Spleen (tissue), 11 donors: ENCODE measurements around the gene FNBP1L. TPM values are rescaled to one million over a fixed set of nuclear protein-coding genes. Genes with fewer than 3 reads are reported as not detected.
A peak's percentile ranks its signal among the peaks of the same experiment; 100 is the strongest.

Experiments
- DNase-seq: peaks from one replicate; pipeline ENCODE4 v3.0.0-alpha.2; 2020
- H3K27ac ChIP-seq, 8 donors: fragments of 200-600 bp; sonication (generic) in 7 of 8; 1 replicate in 4 of 8; 2 replicates in 4 of 8; pipeline versions ENCODE4 v1.5.0 to v1.8.0; 2016 to 2021; ENCODE audit warnings: inconsistent platforms in 4 of 8, mild to moderate bottlenecking in 4 of 8, moderate library complexity in 1 of 8
- H3K27me3 ChIP-seq, 7 donors: fragments of 200-600 bp; sonication (generic) in 6 of 7; replicated peaks in 1 of 7; 1 replicate in 4 of 7; 2 replicates in 3 of 7; pipeline versions ENCODE4 v1.5.0 to v1.8.0; 2016 to 2021; ENCODE audit warnings: inconsistent platforms in 3 of 7, mild to moderate bottlenecking in 1 of 7
- H3K36me3 ChIP-seq, 6 donors: fragments of 200-600 bp; sonication (generic) in 5 of 6; 1 replicate in 4 of 6; 2 replicates in 2 of 6; pipeline versions ENCODE4 v1.5.0 to v1.8.0; 2016 to 2021; ENCODE audit warnings: inconsistent platforms in 2 of 6
- H3K4me1 ChIP-seq, 6 donors: fragments of 200-600 bp; sonication (generic) in 5 of 6; 1 replicate in 3 of 6; 2 replicates in 3 of 6; pipeline versions ENCODE4 v1.5.0 to v1.8.0; 2016 to 2021; ENCODE audit warnings: inconsistent platforms in 3 of 6
- H3K4me3 ChIP-seq, 8 donors: fragments of 200-600 bp; sonication (generic) in 7 of 8; 1 replicate in 4 of 8; 2 replicates in 4 of 8; pipeline versions ENCODE4 v1.5.0 to v1.8.0; 2016 to 2021; ENCODE audit warnings: inconsistent platforms in 4 of 8, mild to moderate bottlenecking in 4 of 8, moderate library complexity in 2 of 8
- H3K9me3 ChIP-seq, 8 donors: fragments of 200-600 bp; sonication (generic) in 7 of 8; 1 replicate in 4 of 8; 2 replicates in 4 of 8; pipeline versions ENCODE4 v1.5.0 to v1.8.0; 2016 to 2021; ENCODE audit warnings: inconsistent platforms in 4 of 8
- CTCF ChIP-seq, 11 experiments: fragments of 200-600 bp in 7 of 11; fragments of 450-650 bp in 4 of 11; sonication (generic) in 4 of 11; IDR thresholded peaks in 8 of 11; conservative IDR thresholded peaks in 3 of 11; 1 replicate in 7 of 11; 2 replicates in 4 of 11; pipeline versions ENCODE4 v1.4.0 to v1.8.0; 2016 to 2021; ENCODE audit warnings: antibody characterized with exemption in 11 of 11, inconsistent platforms in 4 of 11, mild to moderate bottlenecking in 1 of 11
- POLR2A ChIP-seq, 3 donors: fragments of 450-650 bp; IDR thresholded peaks; one replicate each; pipeline ENCODE4 v1.5.1; 2017; ENCODE audit warnings: antibody characterized with exemption in 3 of 3, mild to moderate bottlenecking in 1 of 3
- POLR2AphosphoS5 ChIP-seq, 3 donors: sonication (generic); formaldehyde crosslinking; IDR thresholded peaks; one replicate each; pipeline ENCODE4 v1.5.1; 2017; ENCODE audit warnings: antibody characterized with exemption in 3 of 3
- WGBS, 5 donors: extraction: QIAGEN DNeasy Blood & Tissue Kit in 3 of 5; methylation state at CpG; one replicate each; pipeline versions ENCODE4 v1.1.5 to v1.1.7; 2013 to 2018; 5-methylcytosine and 5-hydroxymethylcytosine counted together
- intact Hi-C: fragments of 100-400 bp; cut with DNase I; formaldehyde crosslinking; loops from one replicate; pipeline ENCODE4 v1.15.0; 2023; ENCODE audit warnings: low total_unique reads
- polyA plus RNA-seq, 3 donors: library from polyadenylated mRNA; stranded (reverse); fragments of 200-250 nt; gene quantifications; one replicate each; pipeline ENCODE4 v1.2.1, GENCODE V29; 2013
- small RNA-seq, 4 donors: library from RNA; depleted of rRNA; stranded (forward); fragments of <200 nt; gene quantifications; one replicate each; pipeline ENCODE3, GENCODE V24; 2016
- total RNA-seq, 7 donors: library from RNA; depleted of rRNA in 3 of 7; stranded (reverse); fragments of >200 nt in 3 of 7; fragmentation: NEBNext Ultra II Directional in 4 of 7; extraction: Animal tissue kit (Norgen Biotek cat#: 25700) in 4 of 7; gene quantifications; one replicate each; pipeline versions ENCODE4 v1.1.0 to v1.2.1, GENCODE V29; 2016 to 2021
- donor health status: healthy with polysubstance abuse.
- donor health status: DM: no; HTN: no; CAD: no; lungs with moderate emphysema.
- donor health status: DM: no; HTN: no; CAD: no.
- donor health status: Bipolar disorder and iron deficiency.
- donor health status: healthy.
- donor health status: DM: no; HTN: no; CAD: no.
- donor health status: DM: yes; HTN: yes; CAD: no.

The FNBP1L gene
- total and polyA plus RNA-seq, 10 donors = 1.5 to 10.0 (median 5.5) TPM

- intact Hi-C loops = no loop called here
- peak; percentile 37 for DNase-seq
- no peak for TF ChIP-seq POLR2A (IDR thresholded peaks at IDR 0.05)
- no peak for TF ChIP-seq POLR2AphosphoS5 (IDR thresholded peaks at IDR 0.05)
- TF ChIP-seq CTCF (IDR thresholded peaks at IDR 0.05 in 8 of 11, conservative IDR thresholded peaks at IDR 0.05 in 3 of 11) = no peak
- Histone ChIP-seq H3K4me3 (no peak overlapping the region), H3K27me3 (no peaks in the 10 kb centered on the region), H3K4me1 (peaks cover 0 to 5% (median 0%) of the 10 kb centered on the region in 6 donors), H3K36me3 (no peaks in the 10 kb centered on the region), H3K9me3 (no peaks in the 10 kb centered on the region), H3K27ac (no peak overlapping the region)
- 90 to 95% (median 93%) methylated on average over 4 of the region's 4 CpGs for WGBS, 5 donors
Observed at GRCh38 chr1:93602101-93602500, 154.2 kb downstream of the FNBP1L start.

GRCh38 chr1:93603106-93603505, 155.2 kb downstream of the FNBP1L start:
- Histone ChIP-seq H3K4me3 (no peak overlapping the region), H3K4me1 (peaks cover 0 to 10% (median 0%) of the 10 kb centered on the region in 6 donors), H3K27ac (no peak overlapping the region), H3K9me3 (no peaks in the 10 kb centered on the region), H3K36me3 (no peaks in the 10 kb centered on the region), H3K27me3 (no peaks in the 10 kb centered on the region)
- 80 to 95% (median 89%) methylated on average over 3 of the region's 3 CpGs for WGBS, 5 donors
- intact Hi-C loops = no loop called here
- DNase-seq = peak; percentile 28
- TF ChIP-seq POLR2AphosphoS5 (IDR thresholded peaks at IDR 0.05) (no peak), POLR2A (IDR thresholded peaks at IDR 0.05) (no peak), CTCF (IDR thresholded peaks at IDR 0.05 in 8 of 11, conservative IDR thresholded peaks at IDR 0.05 in 3 of 11) (no peak)

GRCh38 chr1:93603601-93604000, 155.7 kb downstream of the FNBP1L start:
- Histone ChIP-seq H3K9me3 (no peaks in the 10 kb centered on the region), H3K36me3 (no peaks in the 10 kb centered on the region), H3K4me3 (no peak overlapping the region), H3K27ac (no peak overlapping the region), H3K4me1 (peaks cover 0 to 15% (median 2%) of the 10 kb centered on the region in 6 donors), H3K27me3 (no peaks in the 10 kb centered on the region)
- intact Hi-C loops = no loop called here
- 90 to 95% (median 92%) methylated on average over 4 of the region's 4 CpGs for WGBS, 5 donors
- peak; percentile 16 for DNase-seq
- TF ChIP-seq POLR2A (IDR thresholded peaks at IDR 0.05) (no peak), POLR2AphosphoS5 (IDR thresholded peaks at IDR 0.05) (no peak), CTCF (IDR thresholded peaks at IDR 0.05 in 8 of 11, conservative IDR thresholded peaks at IDR 0.05 in 3 of 11) (no peak)

Small RNA genes within 50 kb of the gene (small RNA-seq; reads per million reads assigned to genes)
- 0 to 0.35 (median 0) reads per million in 4 donors for gene RNA5SP53

Other genes with a start within 250 kb of the FNBP1L start
- gene DR1, start 102.2 kb upstream of the FNBP1L start, total RNA-seq = 10 to 100 TPM; 42.6 to 62.5 (median 53.5) TPM
- 10 to 100 TPM in 2 of 3 donors, 1 to 10 TPM in 1; 8.3 to 16.2 (median 13.5) TPM for gene DR1, start 102.2 kb upstream of the FNBP1L start, polyA plus RNA-seq
- gene BCAR3, start 233.7 kb downstream of the FNBP1L start, total RNA-seq = 10 to 100 TPM; 11.0 to 18.0 (median 12.3) TPM
- gene BCAR3, start 233.7 kb downstream of the FNBP1L start, polyA plus RNA-seq = 1 to 10 TPM; 3.5 to 6.8 (median 4.5) TPM